NCI-H1930 (cell line): ENCODE measurements around the gene SHROOM1.

Experiments
- DNase-seq, 2 experiments: peaks; one replicate each; lab custom pipeline; 2025; lab: John Stamatoyannopoulos, UW

Gene SHROOM1

DNA sequence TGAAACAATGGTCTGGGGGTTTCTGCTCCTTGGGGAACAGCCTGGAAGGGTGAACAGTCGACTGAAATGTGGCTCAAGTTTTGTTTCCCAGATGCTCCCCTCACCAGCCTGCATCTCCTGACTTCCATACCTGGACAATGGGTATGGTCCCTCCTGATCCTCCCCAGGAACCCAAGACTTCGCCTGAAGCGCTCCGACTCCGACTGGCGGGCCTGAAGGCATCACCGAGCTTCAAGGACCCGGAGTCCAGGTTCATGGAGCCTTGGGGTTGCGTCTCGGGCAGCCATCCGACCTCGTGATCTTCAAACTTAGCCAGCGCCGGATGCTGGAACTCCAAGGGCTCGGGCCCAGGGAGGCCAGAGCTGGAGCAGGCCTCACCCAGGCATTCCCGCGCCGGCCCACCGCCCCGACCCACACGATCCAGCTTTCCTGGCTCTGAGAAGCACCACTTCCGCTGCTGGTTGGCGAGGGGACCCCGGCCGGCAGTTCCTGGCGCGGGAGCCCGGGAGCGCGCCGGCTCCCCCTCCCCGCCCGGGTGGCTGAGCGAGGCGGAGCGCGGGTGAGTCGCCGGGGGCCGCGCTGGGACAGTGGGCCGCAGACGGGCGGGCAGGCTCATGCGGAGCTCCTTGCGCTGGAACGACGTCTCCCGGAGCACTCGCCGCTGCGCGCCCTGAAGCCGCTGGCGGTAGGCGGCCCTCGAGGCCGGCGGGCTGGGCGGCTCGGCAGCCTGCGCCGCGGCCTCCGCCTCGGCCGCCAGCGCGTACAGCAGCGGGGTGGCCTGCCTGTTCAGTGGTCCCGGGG, 5.2 kb downstream of the SHROOM1 start:
- no peak for DNase-seq

DNA sequence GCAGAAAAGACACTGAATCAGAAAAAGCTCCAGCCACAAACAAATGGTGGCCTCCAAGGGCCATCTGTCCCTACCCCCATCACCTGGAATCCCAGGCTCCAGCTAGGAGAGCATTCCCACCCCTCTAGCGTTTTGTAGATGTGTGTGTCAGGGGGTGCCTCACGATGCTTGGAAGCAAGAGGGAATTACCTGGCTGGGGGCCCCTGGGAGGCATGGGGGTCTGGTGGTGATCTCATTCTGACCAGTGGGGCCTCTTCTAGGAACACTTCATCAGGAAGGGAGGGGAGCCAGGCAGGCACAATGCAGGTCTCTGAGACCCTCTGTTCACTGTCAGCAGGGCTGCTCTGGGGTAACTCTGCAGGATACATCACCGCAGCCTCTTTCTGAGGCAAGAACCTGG, 6.0 kb downstream of the SHROOM1 start:
- no peak for DNase-seq

DNA sequence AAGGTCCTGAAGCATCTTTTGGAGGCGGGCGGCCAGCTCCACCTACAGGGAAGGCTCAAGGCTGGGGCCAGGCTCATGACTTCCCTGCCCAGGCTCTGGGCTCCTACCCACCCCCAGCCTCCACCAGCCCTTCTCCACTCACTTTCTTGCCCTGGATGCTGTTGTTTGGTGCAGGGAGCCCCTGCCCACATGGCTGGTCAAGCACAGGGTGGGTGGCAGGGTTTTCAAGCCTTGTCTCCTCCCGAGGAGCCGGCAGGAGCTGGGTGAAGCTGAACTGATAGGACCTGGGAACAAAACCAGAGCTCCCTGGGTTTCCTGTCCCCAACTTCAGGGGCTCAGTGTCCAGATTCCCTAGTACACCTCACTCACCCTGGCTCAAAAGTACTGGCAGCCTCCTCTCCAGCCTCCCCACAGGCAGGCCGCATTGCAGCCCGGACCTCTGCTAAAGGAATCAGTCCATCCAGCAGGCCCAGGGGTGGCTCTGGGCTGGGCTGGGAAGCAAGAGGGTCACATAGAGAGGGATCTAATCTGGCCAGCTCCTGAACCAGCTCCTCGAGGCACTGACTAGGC, 6.9 kb downstream of the SHROOM1 start:
- DNase-seq, result no peak

DNA sequence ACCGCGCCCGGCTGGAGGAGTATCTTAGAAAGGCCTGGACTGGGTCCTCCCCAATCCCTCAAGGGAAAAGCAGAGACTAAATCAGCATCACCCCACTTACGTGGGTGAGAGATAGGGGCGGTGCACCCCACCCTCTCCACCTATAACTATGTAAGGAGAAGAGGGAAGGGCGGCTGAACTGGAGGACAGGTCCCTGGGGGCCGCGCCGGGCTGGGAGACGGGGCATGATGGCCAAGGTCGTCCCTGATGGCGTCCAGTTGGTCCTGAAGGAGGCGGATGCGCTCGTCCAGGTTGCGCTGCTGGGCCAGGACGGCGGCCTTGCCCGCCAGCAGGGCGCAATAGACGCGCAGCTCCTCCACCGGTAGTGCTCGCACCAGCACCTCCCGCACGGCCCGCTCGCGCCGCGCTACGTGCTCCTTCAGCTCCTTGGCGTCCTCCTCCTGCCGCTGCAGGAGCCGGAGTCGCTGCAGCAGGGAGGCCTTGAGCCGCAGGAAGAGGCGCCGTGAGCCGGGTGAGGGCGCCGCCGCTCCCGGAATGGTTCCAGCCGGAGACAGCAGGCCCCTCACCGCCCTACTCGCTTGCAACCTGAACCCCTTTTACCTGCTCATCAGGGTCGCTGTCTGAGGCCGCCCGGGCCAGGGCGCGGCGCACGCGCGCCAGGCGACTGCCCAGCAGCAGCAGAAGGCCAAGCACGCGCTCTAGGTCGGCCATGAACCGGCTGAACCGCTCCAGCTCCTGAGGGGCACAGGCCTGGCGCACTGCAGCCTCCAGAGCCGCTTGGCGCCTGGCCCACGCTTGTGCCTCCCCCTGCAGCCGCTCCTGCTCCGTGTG, 7.6 kb downstream of the SHROOM1 start:
- DNase-seq, result peak in 1 of 2 experiments; percentile 68

DNA sequence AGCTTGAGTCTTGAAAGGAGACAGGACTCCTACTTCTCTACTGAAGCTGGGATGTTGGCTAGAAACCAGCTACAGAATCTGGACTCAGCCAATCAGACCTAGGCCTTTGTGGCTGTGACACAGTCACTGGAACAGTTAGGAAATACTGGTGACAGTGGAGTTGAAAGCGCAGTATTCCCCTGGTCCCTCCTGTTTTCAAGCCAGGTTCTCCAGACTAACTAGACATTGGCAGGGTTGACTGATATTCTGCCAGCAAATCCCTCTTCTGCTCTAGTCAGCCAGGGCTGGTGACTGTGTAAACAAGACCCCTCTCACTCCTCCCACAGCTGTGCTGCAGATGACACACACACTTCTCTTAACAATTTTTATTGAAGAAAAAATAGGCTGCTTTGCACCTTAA, 8.7 kb downstream of the SHROOM1 start:
- no peak for DNase-seq

DNA sequence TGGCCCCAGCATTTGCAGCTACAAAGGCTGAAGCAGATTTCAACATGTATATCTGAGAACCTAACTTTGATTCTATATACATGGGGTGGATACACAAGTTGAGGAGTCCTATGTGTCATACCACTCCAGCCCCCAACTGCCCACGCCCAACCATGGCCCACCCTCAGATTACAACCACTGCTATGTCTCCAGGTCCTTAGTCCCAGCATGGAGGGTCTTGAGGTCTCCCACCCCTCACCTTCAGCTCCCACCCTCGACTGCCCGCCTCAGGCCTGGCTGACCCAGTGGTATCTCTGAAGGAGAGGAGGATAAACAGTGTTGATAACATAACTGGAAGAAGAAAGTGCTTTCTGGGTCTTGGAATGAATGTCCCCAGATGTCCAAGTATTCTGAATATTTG, 9.1 kb downstream of the SHROOM1 start:
- no peak for DNase-seq

DNA sequence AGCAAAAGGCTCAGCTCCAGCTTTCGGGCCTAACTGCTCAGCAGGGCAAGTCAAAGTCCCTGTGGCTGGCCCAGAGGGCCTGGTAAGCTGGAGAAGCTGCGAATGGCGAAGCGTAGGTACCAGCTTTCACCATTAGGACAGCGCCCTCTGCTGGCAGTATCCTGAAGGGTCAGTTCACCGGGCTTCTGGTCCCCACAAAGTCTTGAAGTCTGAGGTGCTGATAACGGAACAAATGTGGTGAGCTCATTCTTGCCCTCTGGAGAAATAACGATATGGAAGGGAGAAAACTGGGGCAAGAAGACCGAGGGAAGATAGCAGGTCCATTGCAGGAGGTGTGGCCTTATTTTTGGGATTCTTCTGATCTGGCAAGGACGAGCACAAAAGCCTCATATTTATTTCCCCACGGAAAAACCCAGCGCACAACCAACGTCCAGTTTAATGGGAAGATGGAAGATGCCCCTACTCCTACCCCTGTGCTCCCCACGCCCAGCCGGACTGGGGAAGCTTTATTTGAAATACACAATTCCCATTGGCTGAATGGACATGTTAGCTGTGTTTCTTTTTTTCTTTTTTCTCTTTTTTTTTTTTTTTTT, 10.2 kb downstream of the SHROOM1 start:
- peak; percentile 44 to 58 for DNase-seq

DNA sequence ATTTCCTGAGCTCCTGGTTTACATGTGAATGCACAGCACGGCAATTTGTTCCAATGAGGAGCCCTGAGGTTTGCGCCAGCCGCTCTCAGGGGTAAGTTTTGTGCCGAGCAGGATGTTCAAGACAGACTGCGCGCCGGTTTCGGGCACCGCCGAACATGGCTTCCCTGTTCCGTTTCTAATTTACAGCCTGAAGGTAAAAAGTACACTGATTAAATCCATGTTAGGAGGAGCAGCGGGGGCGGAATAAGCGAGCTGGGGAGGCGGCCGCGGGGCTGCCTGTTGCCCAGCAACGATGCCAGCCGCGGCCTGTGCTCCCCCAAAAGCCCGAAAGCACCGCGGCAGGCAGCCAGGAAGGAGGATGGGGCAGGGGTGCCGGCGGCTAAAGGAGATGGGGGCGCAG, 11.0 kb downstream of the SHROOM1 start:
- no peak for DNase-seq

DNA sequence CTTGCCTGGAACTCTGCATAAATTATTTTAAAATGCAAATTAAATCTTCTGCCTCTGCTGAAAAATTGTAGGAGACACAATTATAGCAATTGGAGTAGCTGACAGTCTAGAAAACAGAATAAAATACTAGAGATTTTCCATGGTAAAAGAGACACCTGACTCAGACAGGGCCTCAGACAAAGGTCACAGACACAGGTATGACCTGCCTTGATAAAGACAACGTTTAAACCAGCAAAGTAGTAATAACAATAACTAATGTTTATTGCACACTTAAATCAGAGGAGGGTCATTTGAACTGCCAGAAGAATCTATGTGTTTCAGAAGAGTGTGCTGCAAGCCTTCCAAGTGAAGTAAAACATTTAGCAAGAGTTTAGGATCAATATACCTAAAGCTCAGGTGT, 13.4 kb downstream of the SHROOM1 start:
- no peak for DNase-seq

DNA sequence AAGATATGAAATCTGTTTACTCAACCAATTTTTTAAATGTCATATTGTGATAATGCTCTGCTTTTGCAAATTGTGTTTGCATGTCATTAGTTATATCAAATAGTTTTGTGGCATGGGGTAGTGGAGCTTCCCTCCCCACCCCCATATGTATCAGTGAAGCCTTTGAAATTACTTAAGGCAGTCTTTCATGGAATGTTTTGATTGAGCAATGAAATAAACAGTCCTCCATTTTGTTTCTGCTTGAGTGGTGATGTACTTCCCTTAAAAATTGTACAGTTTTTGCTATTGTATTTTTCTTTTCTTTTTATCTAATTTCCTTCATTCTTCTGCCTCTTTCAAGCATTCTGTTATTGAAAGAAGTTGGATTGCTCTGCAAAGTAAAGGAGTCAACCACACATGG, 13.9 kb downstream of the SHROOM1 start:
- DNase-seq, result no peak

DNA sequence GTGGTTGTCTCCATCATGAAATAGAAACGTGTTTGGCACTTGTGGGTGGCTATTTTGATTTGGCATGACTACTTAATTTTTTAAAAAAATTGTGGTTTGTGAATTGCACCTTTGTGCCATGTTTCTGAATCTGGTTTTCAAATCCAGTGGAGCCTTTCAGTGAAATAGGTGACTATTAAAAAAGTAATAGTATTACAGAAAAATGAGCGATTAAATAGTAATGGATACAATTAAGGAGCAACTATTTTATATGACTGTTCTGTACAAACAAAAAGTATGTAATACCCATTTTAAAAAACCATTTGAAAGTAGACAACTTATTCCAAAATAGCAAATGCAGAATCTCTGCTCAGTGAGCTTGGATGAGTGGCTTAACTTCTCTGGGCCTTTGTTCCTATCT, 14.4 kb downstream of the SHROOM1 start:
- no peak for DNase-seq

DNA sequence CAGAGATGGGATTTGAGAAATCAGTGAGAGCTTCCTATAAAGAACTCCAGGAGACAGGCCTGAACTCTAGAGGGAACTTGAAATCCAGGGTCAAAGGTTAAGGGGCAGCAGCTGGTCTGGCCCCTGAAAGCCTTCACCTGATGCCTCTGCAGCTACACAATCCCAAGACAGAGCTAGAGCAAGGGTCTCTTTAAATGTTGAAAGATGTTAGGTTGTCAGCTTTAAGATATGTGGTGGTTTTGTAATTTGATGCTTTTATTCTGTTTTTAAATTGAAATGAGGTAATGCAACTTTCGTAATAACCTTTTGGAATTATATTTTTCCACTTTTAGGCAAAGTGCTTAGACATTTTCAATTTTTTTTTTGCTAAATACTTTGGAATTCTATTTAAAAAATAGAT, 15.0 kb downstream of the SHROOM1 start:
- DNase-seq, result no peak

DNA sequence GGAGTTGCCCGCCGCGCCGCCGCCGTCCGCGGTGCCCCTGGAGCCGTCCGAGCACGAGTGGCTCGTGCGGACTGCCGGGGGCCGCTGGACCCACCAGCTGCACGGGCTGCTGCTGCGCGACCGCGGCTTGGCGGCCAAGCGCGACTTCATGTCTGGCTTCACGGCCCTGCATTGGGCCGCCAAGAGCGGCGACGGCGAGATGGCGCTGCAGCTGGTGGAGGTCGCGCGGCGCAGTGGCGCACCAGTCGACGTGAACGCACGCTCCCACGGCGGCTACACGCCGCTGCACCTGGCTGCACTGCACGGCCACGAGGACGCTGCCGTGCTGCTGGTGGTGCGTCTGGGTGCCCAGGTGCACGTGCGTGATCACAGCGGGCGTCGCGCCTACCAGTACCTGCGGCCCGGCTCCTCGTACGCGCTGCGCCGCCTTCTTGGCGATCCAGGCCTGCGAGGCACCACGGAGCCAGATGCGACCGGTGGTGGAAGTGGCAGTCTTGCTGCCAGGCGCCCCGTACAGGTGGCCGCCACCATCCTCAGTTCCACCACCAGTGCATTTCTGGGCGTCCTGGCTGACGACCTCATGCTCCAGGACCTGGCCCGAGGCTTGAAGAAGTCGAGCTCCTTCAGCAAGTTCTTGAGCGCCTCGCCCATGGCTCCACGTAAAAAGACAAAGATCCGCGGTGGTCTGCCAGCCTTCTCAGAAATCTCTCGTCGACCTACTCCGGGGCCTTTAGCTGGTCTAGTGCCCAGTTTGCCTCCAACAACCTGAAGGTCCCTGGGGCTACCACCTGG, 15.7 kb downstream of the SHROOM1 start:
- DNase-seq, result no peak

DNA sequence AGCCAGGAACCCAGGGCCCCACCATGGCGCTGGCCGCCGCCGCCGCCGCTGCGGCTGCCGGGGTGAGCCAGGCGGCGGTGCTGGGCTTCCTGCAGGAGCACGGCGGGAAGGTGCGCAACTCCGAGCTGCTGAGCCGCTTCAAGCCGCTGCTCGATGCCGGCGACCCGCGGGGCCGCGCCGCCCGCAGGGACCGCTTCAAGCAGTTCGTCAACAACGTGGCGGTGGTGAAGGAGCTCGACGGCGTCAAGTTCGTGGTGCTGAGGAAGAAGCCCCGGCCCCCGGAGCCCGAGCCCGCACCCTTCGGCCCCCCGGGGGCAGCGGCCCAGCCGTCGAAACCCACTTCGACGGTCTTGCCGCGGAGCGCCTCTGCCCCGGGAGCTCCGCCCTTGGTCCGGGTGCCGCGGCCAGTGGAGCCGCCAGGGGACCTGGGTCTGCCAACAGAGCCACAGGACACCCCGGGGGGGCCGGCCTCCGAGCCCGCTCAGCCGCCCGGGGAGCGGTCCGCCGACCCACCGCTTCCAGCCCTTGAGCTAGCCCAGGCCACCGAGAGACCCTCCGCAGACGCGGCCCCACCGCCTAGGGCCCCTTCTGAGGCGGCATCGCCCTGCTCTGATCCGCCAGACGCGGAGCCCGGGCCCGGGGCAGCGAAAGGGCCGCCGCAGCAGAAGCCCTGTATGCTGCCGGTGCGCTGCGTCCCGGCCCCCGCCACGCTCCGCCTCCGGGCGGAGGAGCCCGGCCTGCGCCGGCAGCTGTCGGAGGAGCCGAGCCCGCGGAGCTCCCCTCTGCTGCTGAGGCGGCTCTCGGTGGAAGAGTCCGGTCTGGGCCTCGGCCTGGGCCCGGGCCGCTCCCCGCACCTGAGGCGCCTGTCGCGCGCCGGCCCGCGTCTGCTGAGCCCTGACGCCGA, 16.6 kb downstream of the SHROOM1 start:
- DNase-seq, result no peak

DNA sequence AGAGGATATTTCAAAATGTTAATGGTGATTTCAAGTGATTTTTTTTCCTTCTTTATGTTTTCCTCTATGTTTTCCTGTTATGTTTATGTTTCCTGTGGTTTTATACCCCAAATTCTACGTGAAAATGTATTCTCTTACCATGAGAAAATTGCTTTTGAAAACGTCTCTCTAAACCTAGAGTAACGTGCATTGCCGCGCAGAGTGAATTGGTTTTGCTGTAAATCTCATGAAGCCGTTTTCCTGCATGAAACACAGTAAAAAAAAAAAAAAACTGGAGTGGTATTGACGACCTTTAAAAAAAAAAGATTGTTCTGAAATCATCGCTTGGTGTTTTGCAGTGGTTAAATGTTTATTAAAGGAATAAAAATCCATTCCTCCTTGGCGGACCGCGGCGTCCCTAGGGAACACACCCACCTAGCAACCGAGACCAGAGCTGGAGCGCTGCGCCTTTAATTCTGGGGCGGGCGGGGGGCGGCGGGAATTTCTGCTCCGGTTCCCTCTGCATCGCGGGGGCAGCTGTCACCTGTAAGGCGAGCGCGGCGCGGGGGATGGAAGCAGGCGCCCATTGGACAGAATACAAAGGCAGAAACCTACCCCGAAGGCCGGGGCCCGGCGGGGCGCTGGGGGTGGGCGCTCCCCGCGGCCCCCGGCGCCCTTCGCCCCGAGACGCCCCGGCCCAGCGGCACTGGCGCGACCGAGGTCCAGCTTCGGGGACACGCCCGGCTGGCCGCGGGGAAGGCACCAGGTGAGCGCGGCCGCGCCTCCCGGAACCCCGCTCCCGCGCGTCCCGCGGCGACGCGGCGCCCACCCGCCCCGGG, 17.5 kb downstream of the SHROOM1 start, which contains the start of gene SOWAHA:
Gene SOWAHA (plus strand): TSS at position 522 of the 818 bp plus-strand sequence. CDS start 320 bp downstream, outside the sequence.
- peak; percentile 15 to 20 for DNase-seq

DNA sequence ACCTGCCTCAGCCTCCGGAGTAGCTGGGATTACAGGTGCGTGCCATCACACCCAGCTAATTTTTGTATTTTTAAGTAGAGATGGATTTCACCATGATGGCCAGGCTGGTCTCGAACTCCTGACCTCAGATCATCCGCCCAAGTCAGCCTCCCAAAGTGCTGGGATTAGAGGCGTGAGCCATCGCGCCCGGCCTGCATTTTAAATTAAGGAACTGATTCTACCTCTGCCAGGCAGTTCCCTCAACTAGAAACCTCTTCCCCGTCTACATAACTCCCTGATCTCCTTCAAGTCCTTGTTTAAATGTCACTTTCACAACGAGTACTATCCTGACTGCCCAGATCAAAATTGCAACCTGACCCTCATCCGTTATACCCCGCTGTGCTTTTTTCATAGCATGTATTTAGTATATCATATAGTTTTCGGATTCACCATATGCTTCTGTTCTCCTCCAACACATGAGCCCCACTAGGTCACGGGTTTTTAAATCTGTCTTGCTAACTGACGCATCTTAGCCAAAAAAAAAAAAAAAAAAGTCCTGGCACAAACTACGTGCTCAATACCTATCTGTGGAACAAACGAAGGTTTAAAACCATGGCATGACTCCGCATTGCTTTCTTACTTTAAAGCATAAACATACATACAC, 18.2 kb downstream of the SHROOM1 start:
- DNase-seq, result no peak

DNA sequence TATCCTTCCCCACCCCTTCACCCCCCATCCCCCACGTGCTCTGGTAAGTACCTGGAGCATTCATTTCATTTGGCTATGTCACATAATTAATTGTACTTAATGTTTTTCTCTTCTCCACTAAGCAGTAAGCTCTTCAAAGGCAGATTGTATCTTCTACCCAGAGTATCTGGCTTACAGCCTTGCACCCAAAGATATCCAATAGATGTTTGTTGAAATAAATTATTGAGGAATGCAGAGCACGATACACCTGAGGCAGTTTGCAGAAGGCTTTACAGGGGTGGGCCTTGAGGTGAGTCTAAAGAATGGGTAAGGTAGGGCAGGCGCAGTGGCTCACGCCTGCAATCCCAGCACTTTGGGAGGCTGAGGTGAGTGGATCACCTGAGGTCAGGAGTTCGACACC, 19.8 kb downstream of the SHROOM1 start:
- no peak for DNase-seq

DNA sequence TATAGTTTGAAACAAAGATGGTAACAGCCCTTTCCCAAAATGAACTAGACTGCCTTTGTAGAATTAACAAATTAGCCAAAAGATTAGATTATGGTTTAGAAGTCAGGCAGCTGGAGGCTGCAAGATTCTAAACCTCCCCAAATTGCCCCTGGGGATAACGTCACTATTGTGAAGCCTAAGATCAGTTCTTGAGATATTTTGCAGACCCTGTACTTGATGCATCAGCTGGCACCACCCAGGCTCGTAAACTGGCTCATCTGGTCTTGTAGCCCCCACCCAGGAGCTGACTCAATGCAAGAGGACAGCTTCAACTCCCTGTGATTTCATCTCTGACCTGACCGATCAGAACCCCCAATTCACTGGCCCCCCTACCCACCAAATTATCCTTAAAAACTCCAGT, 21.6 kb downstream of the SHROOM1 start:
- DNase-seq, result no peak

DNA sequence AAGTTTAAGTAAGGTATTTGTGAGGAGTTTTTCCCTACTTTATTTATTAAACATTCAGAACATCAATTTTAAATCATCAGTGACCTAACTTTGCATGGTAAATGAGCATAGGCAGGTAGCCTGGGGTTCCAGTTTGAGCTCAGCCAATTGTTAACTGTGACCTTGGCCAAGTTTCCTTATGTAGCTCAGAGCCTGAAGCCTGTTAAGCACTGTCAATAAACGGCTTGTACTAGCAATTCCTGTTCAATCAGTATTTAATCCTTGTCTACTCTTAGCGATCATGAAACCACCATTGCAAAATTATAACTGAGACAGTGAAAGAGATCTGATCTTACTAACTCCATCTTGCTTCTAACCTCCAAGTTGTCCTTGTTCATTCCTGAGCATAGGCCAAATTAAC, 22.0 kb downstream of the SHROOM1 start:
- DNase-seq, result no peak
